ENCODE data around the gene TBC1D1.

The TBC1D1 gene

GRCh38 chr4:38178392-38178995 lies 287.6 kb downstream of the TBC1D1 start:
- H3K4me3 ChIP-seq (ENCODE audit: low read depth, low read length), result no peak overlapping the region
- no peak for DNase-seq
- H3K36me3 ChIP-seq, result no peaks in the 10 kb centered on the region
- H3K4me1 ChIP-seq, result no peaks in the 10 kb centered on the region; the same call in none of the 2 replicates
- no peaks in the 10 kb centered on the region for H3K9me3 ChIP-seq
- no peaks in the 10 kb centered on the region for H3K27me3 ChIP-seq
- TF ChIP-seq CTCF (IDR thresholded peaks at IDR 0.05; ENCODE audit: low read depth, low read length), result no peak

- no peak overlapping the region for H3K4me3 ChIP-seq (ENCODE audit: low read depth, low read length)
- no peaks in the 10 kb centered on the region for H3K9me3 ChIP-seq
- no peaks in the 10 kb centered on the region for H3K27me3 ChIP-seq
- DNase-seq, result peak; percentile 61
- peak; percentile 98 for TF ChIP-seq CTCF (IDR thresholded peaks at IDR 0.05; ENCODE audit: low read depth, low read length)
- H3K36me3 ChIP-seq, result no peaks in the 10 kb centered on the region
- no peaks in the 10 kb centered on the region; the same call in none of the 2 replicates for H3K4me1 ChIP-seq
Observed at GRCh38 chr4:38179690-38180377, 288.9 kb downstream of the TBC1D1 start.

- peak; percentile 9; the same call in 1 of the 2 replicates for TF ChIP-seq CTCF (IDR thresholded peaks at IDR 0.05; ENCODE audit: low read depth, low read length)
- H3K27me3 ChIP-seq, result no peaks in the 10 kb centered on the region
- H3K36me3 ChIP-seq, result no peaks in the 10 kb centered on the region
- H3K9me3 ChIP-seq, result no peaks in the 10 kb centered on the region
- H3K4me3 ChIP-seq (ENCODE audit: low read depth, low read length), result no peak overlapping the region
- no peaks in the 10 kb centered on the region; the same call in none of the 2 replicates for H3K4me1 ChIP-seq
- DNase-seq, result no peak
Observed at GRCh38 chr4:38180456-38180855, 289.6 kb downstream of the TBC1D1 start.

GRCh38 chr4:38181286-38181685 lies 290.4 kb downstream of the TBC1D1 start:
- Histone ChIP-seq H3K27me3 (no peaks in the 10 kb centered on the region), H3K36me3 (no peaks in the 10 kb centered on the region), H3K9me3 (no peaks in the 10 kb centered on the region), H3K4me3 (ENCODE audit: low read depth, low read length) (no peak overlapping the region), H3K4me1 (no peaks in the 10 kb centered on the region; the same call in none of the 2 replicates)
- TF ChIP-seq CTCF (IDR thresholded peaks at IDR 0.05; ENCODE audit: low read depth, low read length), result no peak
- no peak for DNase-seq

GRCh38 chr4:38182334-38182998 lies 291.6 kb downstream of the TBC1D1 start:
- no peak for TF ChIP-seq CTCF (IDR thresholded peaks at IDR 0.05; ENCODE audit: low read depth, low read length)
- H3K4me3 ChIP-seq (ENCODE audit: low read depth, low read length), result no peak overlapping the region
- no peak for DNase-seq
- no peaks in the 10 kb centered on the region for H3K9me3 ChIP-seq
- no peaks in the 10 kb centered on the region for H3K36me3 ChIP-seq
- no peaks in the 10 kb centered on the region for H3K27me3 ChIP-seq
- H3K4me1 ChIP-seq, result no peaks in the 10 kb centered on the region; the same call in none of the 2 replicates
